Heart right ventricle (tissue), 16 donors: Measurements from ENCODE around the gene ATG101. TPM values are rescaled to one million over a fixed set of nuclear protein-coding genes. Genes with fewer than 3 reads are reported as not detected.

Source experiments
- ATAC-seq, 8 donors: fragments of 200-7000 bp; cut with Tn5 transposase; one replicate each; pipeline ENCODE4 v1.9.1; 2020; ENCODE audit warnings: mild to moderate bottlenecking in 8 of 8, moderate library complexity in 8 of 8, moderate number of reproducible peaks in 1 of 8
- DNase-seq, 2 donors: peaks; one replicate each; pipeline ENCODE4 v3.0.0-alpha.2; 2020
- H3K27ac ChIP-seq, 10 donors: fragments of 200-600 bp; sonication (generic) in 2 of 10; one replicate each; pipeline versions ENCODE4 v1.5.0 to v1.8.0; 2020 to 2022; ENCODE audit warnings: mild to moderate bottlenecking in 3 of 10
- H3K27me3 ChIP-seq, 7 donors: fragments of 200-600 bp; one replicate each; pipeline ENCODE4 v1.8.0; 2021 to 2022; ENCODE audit warnings: mild to moderate bottlenecking in 2 of 7
- H3K36me3 ChIP-seq, 9 donors: fragments of 200-600 bp; sonication (generic) in 1 of 9; one replicate each; pipeline versions ENCODE4 v1.5.0 to v1.8.0; 2020 to 2022; ENCODE audit warnings: mild to moderate bottlenecking in 2 of 9
- H3K4me1 ChIP-seq, 9 donors: fragments of 200-600 bp; sonication (generic) in 1 of 9; one replicate each; pipeline versions ENCODE4 v1.5.0 to v1.8.0; 2020 to 2022; ENCODE audit warnings: mild to moderate bottlenecking in 4 of 9
- H3K4me3 ChIP-seq, 10 donors: fragments of 200-600 bp; sonication (generic) in 2 of 10; one replicate each; pipeline versions ENCODE4 v1.5.0 to v1.8.0; 2020 to 2022; ENCODE audit warnings: mild to moderate bottlenecking in 7 of 10, moderate library complexity in 2 of 10
- H3K9me3 ChIP-seq, 11 donors: fragments of 200-600 bp in 10 of 11; sonication (generic) in 2 of 11; one replicate each; pipeline versions ENCODE4 v1.5.0 to v1.8.0; 2013 to 2022; ENCODE audit warnings: mild to moderate bottlenecking in 2 of 11, control low read depth in 1 of 11, moderate library complexity in 1 of 11
- CTCF ChIP-seq, 9 donors: fragments of 200-600 bp; sonication (generic) in 2 of 9; IDR thresholded peaks; one replicate each; pipeline versions ENCODE4 v1.5.0 to v1.8.0; 2021 to 2022; ENCODE audit warnings: antibody characterized with exemption in 9 of 9, mild to moderate bottlenecking in 5 of 9, moderate library complexity in 1 of 9
- WGBS, 2 donors: extraction: QIAGEN DNeasy Blood & Tissue Kit; methylation state at CpG; one replicate each; pipeline ENCODE4 v1.1.7; 2013; ENCODE audit warnings: inconsistent platforms in 1 of 2; 5-methylcytosine and 5-hydroxymethylcytosine counted together
- intact Hi-C, 10 donors: fragments of 100-400 bp; cut with DNase I; formaldehyde crosslinking; loops; one replicate each; pipeline versions ENCODE4 v1.11.1 to v1.14.2; 2022
- polyA plus RNA-seq, 2 donors: library from polyadenylated mRNA; stranded (reverse); fragments of 200-250 nt; gene quantifications; one replicate each; pipeline ENCODE4 v1.2.3, GENCODE V29; 2013
- total RNA-seq, 10 donors: library from RNA; stranded (reverse); fragmentation: NEBNext Ultra II Directional in 3 of 10; extraction: Animal tissue kit (Norgen Biotek cat#: 25700) in 3 of 10; gene quantifications; one replicate each; pipeline versions ENCODE4 v1.2.1 to v1.2.4, GENCODE V29; 2021 to 2023
- donor health status: Arrhythmogenic right ventricular cardiomyopathy.
- donor health status: ischemic (EF 13 %, LVEDD 7.1; RV severe dilation, severe dysfunction).
- donor health status: healthy with polysubstance abuse.
- donor health status: DM: no; HTN: yes; CAD: no.
- donor health status: DM: no; HTN: no; CAD: no.
- donor health status: ischemic (EF 25% LVEDD 6.9; RV normal size, moderate dysfunction).
- donor health status: ischemic (EF 25% LVEDD 5.7; RV mildly dilated, moderate dysfunction).
- donor health status: healthy.
- donor health status: DM: yes; HTN: yes; CAD: no.
- donor health status: Ischemic cardiomyopathy.
- donor health status: ischemic (EF 35%, LVEDD 5.7; RV mildly dilated, moderate dysfunction).
- donor health status: nonischemic (EF 11% LVEDD 7.7; RV severe dilation, severe dysfunction).
- donor health status: DM: yes; HTN: yes; CAD: no.
- donor health status: PGD.
- donor health status: ischemic (EF 29% LVEDD 5.4; RV normal size, mild dysfunction).
- donor health status: nonischemic (EF 23%, LVEDD 6.1; RV moderate dilation, normal function).

ATG101 gene
- total and polyA plus RNA-seq, 12 donors, result 14.6 to 90.2 (median 22.2) TPM

GRCh38 chr12:52066346-52067080 lies 3.3 kb upstream of the ATG101 start:
- Histone ChIP-seq H3K4me1 (peaks cover 12 to 54% (median 35%) of the 10 kb centered on the region in 9 donors), H3K36me3 (peaks cover 0 to 1% (median 0%) of the 10 kb centered on the region in 9 donors), H3K27ac (no peak overlapping the region), H3K27me3 (no peaks in the 10 kb centered on the region), H3K9me3 (no peaks in the 10 kb centered on the region), H3K4me3 (no peak overlapping the region)
- ATAC-seq (no peak), DNase-seq (no peak)
- TF ChIP-seq CTCF (IDR thresholded peaks at IDR 0.05), result no peak
- intact Hi-C loops, result loop anchor here in 2 of 10 donors (5.0 kb wide), 2 partner anchors 34 to 39 kb away; no protein-coding TSS in a partner anchor
- WGBS, 2 donors, result 60 to 74% methylated on average over 8 of the region's 8 CpGs

DNA sequence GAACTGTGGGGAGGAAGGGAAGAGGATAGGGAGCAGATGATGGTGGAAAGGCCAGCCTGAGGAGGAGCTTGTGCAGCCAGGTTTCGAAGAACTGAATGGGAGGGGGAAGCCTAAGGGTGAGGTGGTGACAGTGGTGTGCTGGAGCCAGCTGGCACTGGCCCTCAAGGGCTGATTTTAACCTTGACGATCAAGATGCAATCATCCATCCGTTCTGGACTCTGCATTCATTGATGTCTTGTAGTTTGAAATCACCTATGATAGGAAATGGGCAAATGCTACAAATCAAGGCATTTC lies 2.8 kb upstream of the ATG101 start:
- no peak overlapping the region for H3K4me3 ChIP-seq
- DNase-seq, result no peak
- no peak for TF ChIP-seq CTCF (IDR thresholded peaks at IDR 0.05)
- 27 to 50% methylated on average over 3 of the region's 3 CpGs for WGBS, 2 donors
- H3K27me3 ChIP-seq, result no peaks in the 10 kb centered on the region
- intact Hi-C loops, result loop anchor here in 2 of 10 donors (5.0 kb wide), 2 partner anchors 35 to 40 kb away; no protein-coding TSS in a partner anchor
- H3K36me3 ChIP-seq, result peaks cover 0 to 6% (median 0%) of the 10 kb centered on the region in 9 donors
- H3K4me1 ChIP-seq, result peaks cover 13 to 54% (median 37%) of the 10 kb centered on the region in 9 donors
- no peaks in the 10 kb centered on the region for H3K9me3 ChIP-seq
- H3K27ac ChIP-seq, result no peak overlapping the region
- ATAC-seq, result no peak

GRCh38 chr12:52070185-52070925 lies 577 bp downstream of the ATG101 start:
- TF ChIP-seq CTCF (IDR thresholded peaks at IDR 0.05), result no peak
- H3K4me1 ChIP-seq, result peaks cover 12 to 59% (median 36%) of the 10 kb centered on the region in 9 donors
- ATAC-seq (peak in 7 of 8 donors; percentile 7 to 28 (median 23)), DNase-seq (no peak)
- no peaks in the 10 kb centered on the region for H3K9me3 ChIP-seq
- intact Hi-C loops, result loop anchor here in 1 of 10 donors (10.0 kb wide), 1 partner anchor 646 kb away; the partner anchor contains the start of gene SLC4A8
- peaks cover 0 to 40% (median 0%) of the 10 kb centered on the region in 9 donors for H3K36me3 ChIP-seq
- peak overlapping the region; percentile 64 to 96 (median 93) for H3K27ac ChIP-seq
- peak overlapping the region; percentile 68 to 98 (median 82) for H3K4me3 ChIP-seq
- 3 to 4% methylated on average over 37 of the region's 37 CpGs for WGBS, 2 donors
- H3K27me3 ChIP-seq, result no peaks in the 10 kb centered on the region
